NCI-H1048 (cell line): Measurements from ENCODE around the gene CCDC61.
A peak's percentile ranks its signal among the peaks of the same experiment; 100 is the strongest.

Experiments
- DNase-seq: peaks from one replicate; lab custom pipeline; 2025; lab: John Stamatoyannopoulos, UW

CCDC61 gene

DNA sequence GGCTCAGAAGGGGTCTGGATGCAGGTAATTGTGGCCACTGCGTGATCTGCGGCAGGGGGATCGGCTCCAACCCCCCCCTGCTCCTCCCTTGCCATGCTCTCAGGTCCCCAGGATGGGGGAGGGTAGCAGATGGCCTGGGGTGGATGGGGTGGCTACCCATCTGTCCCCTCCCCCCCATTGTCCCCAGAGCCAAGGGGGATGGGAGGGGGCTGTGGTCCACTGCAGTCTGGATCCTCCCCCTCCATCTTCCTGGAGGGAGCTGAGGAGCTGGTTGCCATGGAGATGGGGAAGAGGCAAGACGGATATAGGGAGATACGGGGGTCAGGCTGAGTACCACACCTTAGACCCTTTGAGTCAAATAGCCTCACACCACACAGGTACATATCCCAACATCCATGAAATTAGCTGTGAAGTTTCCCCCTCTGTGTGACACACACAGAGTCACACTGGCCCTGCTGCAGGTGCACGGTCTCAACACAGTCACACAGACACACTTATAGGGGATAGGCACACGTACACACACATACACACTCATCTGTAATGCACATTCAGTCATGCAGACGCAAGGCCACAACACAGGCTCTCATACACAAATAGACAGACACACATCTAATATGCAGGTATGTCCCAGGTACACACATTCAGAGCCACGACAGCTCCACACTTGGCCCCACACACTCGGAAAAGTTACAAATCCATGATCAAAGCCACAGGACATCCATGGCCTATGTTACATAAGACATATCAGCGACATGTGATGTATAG is 19.8 kb upstream of the CCDC61 start:
- DNase-seq = no peak

DNA sequence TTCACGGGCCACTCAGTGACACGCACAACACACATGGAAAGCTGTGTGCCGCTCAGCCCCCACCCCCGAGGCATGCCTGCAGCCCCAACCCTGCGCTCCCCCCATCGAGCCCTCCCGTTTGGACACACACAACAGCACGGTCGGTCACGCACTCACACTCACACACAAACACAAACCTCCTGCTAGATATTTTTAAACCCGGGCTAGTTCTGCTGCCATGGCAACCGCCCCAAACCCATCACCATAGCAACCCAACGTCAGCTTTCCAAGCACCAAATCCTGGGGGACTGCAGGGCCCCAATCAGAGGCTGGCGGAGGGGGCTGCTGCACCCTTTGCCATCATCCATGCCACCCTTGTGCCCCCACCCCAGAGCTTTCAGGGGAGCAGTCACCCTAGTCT is 19.1 kb upstream of the CCDC61 start:
- no peak for DNase-seq

DNA sequence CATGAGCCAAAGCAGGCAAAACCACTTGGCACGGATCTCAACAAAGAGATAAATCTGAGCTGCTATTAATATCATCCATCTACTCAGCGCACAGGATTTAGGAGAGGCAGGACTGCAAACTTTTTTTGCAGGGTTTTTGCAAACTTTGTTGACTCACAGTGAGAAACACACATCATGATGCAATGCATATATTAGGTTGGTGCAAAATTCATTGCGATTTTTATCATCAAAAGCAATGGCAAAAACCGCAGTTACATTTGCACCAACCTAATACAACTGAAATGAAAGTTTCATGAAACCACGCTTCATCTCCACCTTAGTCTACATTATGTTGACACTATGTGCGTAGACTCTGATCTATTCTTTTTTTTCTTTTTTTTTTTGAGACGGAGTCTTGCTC is 17.1 kb upstream of the CCDC61 start:
- DNase-seq = no peak

DNA sequence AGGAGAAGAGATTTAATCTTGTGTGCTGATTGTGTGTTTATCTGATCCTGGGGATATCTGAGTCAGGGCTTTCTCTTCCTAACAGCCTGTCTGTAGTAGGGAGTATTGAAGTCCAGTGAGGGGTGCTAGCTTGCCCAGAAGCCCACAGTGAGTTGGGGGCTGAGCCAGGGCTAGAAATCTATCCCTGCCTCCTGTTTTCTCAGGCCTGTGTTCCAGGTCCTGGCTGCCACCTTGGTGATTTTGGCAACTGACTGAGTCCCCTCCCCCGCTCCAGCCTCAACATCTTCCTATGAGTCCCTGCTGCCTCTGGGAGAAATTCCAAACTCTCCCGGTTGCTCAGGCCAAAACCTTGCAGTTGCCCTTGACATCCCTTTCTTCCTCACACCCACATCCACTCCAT is 13.9 kb upstream of the CCDC61 start:
- DNase-seq = no peak

DNA sequence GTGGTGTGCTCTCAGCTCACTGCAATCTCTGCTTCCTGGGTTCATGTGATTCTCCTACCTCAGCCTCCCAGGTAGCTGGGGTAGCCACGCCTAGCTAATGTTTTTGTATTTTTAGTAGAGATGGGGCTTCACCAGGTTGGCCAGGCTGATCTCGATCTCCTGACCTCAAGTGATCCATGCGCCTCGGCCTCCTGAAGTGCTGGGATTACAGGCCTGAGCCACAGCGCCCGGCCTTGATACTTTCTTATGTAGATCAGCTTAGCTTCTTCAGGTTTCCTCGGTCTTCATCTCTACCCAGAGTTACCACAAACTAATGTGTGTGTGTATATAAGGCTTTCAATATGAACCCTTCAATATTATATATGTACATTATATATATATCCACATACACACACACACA is 9.9 kb upstream of the CCDC61 start:
- DNase-seq = no peak

DNA sequence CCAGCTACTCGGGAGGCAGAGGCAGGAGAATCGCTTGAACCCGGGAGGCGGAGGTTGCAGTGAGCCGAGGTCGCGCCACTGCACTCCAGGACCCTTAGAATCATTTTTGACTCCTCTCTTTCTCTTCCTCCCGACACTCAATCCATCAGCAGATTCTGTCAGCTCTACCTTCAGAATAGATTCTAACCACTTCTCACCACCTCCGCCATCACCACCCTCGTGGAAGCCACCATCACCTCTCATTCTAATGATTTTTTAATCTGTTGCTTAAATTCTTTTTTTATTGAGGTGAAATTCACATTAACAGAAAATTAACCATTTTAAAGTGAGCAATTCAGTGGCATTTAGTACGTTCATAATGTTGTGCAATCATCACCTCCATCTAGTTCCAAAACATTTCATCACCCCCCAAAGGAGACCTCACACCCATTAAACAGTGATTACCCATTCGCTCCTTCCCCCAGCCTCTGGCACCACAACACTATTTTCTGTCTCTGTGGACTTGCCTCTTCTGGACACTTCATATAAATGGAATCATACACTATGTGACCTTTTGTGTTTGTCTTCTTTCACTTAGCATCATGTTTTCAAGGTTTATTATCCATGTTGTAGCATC is 5.0 kb upstream of the CCDC61 start:
- DNase-seq = no peak

DNA sequence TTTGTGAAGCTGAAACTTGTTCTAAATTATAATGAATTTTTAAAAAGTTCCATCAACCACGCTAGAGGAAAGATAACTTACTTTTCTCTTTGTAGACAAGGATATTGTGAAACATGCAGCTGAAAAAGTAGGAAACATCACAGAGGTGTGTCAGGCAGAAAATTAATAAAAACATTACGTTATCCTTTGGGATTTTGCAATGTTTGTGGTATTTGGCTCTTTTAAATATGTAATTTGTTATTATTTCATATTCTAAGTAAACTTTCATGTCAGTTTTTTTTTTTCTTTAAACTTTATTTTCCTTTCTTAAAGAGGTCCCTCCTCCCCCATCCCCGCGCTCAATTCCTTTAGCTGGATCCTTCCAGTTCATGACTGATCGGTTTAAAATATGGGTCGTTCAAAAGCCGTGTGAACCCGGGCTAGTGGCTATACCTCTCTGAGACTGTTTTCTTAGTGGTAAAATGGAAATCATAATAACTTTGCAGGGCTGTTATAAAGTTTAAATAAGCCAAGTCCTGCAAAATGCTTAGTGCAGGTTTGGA is 740 bp upstream of the CCDC61 start:
- no peak for DNase-seq

DNA sequence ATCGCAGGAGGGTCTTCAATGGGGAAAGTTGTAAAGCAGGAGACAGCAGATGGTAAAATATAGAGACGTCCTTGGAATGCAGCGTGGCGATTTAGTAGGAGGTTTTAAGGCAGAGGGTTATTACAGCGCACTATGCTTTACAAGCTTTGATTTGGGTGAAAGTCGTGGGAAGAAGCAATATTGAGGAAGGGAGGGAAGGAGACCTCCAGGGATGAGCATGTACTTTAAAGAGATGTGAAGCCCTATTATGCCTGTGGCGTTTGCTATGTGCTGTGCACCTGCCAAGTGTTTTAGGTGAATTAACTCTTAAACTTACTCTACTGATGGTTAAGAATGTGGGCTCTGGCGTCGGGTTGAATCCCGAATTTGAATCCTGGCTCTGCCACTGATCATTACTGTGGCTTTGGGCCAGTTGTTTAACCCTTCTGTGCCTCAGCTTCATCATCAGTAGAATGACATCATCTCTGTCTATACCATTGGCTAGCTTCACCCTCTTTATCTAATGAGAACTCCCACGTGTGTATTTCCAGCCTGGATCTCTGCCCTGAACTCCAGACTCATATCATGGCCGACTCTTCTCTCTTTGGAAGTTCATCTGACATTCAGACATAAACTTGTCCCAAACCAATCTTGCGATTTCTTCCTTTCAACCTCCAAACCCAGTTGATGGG is 583 bp downstream of the CCDC61 start:
- DNase-seq = no peak

DNA sequence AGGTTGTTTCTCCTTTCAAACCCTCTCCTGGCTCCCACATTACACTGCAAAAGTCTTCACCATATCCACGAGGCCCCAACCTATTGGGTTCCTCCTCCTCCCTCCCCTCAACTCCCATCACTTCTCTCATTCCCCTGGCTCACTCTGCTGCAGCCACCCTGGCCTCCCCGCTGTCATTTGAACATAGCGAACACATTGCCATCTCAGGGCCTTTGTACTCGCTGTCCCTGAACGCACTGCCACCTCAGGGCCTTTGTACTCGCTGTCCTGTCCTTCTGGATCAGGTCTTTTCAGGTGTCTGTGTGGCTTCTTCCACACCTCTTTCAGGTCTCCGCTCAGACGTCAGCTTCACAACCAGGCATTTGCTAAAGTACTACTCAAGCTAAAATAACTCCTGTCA is 1.7 kb downstream of the CCDC61 start:
- DNase-seq = no peak

DNA sequence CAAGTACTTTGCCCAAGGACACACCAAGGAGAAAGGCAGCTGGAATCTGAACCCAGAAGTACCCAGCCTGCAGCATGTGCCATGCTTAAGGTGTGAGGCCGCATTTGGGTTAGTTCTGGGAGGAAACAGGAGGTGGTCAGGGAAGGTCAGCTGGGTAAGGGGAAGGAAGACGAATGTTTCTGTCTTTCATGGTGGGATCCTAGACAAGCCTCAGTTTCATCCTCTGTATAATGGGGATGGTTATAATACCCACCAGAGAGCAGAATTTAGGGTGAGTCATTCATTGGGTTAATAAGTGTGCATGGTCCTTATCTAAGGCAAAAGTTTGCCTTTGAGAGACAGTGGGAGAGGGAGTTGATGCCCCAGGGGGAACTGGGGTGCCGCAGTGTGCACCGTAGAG is 3.6 kb downstream of the CCDC61 start:
- DNase-seq = no peak

DNA sequence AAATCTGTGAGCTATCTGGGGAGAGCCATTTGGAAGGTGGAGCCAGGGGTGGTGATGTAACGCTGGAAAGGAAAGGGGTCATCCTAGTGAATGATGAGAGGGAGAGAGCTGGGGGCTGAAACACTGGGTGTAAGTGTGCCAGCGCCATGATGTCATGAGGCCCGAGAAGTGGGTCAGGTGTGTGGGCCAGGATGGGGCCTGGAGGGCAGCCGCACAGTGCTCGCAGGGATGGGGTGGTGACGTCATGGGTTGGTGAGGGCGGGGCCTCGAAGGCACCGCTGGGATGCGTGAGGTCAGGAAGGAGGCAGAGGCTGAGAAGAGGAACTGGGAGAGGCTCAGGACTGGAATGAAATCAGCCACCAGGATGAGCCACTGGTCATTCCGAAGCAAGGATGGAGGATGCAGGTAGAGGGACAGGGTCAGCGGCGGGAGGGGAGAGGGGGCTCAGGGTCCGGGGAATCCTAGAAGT is 4.4 kb downstream of the CCDC61 start:
- DNase-seq = no peak

DNA sequence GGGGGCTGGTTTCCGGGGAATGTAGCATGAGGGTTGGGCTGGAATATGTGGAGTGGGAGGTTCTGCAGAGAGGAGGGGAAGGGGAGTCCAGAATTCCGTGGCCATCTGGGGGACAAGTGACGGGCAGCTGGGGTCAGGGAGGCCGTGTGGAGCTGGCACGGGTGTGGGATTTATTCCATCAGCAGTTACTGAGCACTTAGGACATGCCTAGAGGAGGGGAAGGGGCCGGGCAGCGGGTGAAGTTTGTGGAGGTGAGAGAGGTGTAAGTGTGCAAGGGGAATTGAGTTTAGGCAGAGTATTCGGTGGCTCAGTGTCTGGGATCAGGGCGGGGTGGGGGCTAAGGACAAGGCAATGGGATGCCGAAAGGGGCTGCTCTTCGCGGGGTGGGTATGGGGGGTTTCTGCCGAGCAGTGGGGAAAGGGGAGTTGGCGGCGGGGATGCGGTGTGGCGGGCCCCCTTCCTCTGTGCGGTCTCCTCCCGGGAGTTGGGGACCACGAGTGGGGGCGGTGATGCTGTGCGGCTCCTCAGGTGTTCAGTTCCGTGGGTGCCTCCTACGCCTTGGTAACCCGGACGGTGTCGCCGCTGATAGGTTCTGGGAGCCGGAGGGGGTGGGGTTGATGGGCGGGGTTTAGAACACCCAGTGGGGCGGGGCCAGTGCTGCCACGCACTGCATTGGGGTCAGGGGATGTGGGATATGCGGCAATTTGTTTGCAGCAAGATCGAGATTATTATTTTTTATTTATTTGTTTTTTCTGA is 5.4 kb downstream of the CCDC61 start:
- peak; percentile 5 for DNase-seq

DNA sequence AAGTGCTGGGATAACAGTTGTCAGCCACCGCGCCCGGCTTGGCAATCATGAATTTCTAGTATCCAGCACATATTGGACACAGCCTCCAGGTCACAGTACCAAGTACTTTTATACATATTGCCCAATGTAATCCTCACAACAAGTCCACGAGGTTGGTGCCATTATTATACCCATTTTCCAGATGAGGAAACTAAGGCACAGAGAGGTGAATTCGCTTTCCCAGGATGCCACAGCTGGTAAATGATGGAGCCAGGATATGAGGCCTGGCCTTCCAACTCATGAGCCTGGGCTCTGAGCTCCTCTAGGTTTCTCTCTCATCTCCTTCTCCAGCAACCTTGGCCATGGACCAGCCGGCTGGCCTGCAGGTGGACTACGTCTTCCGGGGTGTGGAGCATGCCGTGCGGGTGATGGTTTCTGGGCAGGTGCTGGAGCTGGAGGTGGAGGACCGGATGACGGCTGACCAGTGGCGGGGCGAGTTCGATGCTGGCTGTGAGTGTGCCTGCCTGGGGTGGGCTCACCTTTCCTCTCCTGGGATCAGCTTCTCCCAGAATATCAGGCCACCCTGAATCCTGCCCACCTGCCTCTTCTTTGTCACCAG is 7.5 kb downstream of the CCDC61 start:
- DNase-seq = no peak

DNA sequence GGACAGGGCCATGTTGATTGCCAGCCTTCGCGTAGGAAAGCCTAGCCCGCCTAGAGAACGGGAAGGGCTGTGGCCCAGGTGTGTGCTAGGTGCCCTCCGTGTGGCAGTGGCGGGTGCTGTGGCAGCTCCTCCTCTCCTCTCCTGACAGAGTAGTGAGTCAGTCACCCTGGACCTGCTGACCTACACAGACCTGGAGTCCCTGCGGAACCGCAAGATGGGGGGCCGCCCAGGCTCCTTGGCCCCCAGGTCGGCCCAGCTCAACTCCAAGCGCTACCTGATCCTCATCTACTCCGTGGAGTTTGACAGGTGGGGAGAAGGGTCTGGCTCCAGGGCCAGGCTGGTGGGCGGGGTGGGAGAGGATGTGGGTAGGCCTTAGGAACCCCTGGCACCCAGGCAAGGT is 11.1 kb downstream of the CCDC61 start:
- DNase-seq = no peak

DNA sequence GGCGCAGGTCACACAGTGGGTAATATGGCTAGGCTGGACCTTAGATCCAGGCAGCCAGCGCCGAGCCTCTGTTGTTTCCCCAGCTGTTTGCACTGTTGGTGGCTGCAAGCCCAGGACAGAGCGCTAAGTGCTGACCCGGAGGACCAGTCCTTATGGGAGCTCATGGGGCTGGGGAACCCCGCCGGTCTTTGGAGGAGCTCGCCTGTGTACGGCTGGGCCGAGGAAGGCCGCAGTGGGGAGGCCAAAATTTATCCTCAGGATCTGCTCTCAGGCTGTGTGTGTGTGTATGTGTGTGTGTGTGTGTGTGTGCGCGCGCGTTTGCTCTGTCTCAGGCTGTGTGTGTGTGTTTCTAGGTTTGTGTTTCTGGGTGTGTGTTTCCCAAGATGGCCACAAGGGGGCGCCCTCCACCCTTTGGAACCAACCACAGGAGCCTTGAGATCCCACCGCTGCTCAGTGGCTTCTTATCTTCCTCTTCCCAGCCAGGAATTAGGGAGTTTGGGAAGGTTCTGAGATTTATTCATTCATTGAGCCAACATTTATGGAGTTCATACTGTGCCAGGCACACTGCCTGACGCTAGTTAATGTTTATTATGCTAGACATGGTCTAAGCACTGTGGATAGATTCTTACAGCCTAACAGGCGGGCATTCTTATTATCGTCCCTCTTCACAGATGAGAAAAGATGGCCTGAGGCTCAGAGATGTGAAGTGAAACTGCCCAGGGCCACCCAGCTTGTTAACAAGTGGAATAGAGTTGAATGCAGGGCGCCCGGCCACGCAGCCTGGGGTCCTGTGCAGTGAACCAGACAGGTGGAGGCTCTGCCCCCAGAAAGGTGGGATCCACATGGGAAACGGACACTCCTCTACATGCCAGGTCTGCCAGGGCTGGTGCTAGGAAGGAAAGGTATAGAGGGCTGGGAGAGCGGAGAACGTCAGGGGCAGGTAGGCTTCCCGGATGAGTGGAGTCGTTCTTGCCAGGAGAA is 14.6 kb downstream of the CCDC61 start:
- DNase-seq = peak; percentile 1

DNA sequence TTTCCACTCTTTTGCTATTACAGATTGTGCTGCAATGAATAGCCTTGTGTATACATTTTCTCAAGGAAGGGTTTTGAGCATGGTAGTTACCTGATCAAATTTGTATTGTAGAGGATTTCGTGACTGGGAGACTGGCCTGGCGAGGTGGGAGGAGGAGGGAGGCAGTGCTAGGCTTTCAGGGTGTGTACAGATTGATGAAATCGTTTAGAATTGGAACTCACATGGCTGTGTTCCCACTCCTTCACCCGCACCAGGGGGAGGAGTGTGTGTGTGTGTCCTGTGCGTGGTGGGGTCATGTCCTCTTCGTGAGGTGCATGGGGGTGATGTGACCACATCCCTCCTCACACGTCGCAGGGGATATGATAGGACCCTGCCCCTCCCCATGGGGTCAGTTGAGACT is 19.3 kb downstream of the CCDC61 start:
- DNase-seq = no peak

DNA sequence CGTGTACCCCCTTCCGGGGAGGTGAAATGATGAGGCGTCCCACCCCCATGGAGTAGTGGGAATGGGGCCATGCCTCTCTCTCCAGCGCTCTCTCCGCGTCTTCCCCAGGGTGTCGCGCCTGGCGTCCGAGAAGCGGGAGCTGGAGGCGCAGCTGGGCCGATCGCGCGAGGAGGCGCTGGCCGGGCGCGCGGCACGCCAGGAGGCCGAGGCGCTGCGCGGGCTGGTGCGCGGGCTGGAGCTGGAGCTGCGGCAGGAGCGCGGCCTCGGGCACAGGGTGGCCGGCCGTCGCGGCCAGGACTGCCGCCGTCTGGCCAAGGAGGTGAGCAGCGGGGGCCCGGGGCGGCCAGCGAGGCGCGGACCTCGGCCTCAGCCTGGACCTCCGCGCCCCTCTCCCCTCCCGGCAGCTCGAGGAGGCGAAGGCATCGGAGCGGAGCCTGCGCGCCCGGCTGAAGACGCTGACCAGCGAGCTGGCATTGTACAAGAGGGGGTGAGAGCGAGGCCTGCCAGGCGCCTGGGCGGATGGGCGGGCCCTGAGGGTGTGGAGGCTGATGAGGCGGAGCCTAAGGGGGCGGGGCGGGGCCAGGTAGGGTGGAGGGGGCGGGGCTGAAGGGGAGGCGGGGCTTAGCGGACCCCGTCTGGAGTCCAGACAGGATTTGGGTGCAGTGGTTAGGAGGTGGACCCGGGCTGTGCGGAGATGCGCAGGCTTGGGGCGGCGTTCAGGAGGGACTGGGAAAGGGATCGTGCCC is 19.8 kb downstream of the CCDC61 start:
- peak; percentile 24 for DNase-seq

DNA sequence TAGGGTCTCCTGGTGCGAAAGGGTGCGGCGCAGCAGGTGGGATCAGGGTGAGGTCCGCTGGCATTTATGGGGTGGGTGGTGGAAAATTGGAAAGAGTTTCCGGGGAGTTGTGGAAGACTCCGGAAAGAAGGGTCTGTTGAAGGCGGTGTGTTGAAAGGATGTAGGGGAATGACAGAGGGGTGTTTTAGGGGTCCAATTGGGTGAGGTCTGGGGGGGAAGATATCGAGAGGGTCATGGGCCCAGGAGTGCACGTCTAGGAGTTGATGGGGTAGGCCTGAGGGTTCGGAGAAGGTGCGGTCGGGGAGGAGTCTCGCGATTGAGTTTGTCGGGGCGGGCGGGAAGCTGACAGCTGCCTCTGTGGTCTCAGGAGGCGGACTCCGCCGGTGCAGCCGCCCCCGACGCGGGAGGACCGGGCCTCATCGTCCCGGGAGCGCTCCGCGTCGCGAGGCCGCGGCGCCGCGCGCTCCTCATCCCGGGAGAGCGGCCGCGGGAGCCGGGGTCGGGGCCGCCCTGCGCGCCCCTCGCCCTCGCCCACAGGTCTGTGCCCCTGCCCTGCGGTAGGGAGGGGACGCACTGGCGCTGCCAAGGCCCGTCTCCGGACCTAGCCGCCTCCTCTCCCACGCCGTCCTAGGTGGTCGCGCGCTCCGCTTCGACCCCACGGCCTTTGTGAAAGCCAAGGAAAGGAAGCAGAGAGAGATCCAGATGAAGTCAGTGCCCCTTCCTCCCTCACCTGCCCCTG is 20.6 kb downstream of the CCDC61 start:
- no peak for DNase-seq

DNA sequence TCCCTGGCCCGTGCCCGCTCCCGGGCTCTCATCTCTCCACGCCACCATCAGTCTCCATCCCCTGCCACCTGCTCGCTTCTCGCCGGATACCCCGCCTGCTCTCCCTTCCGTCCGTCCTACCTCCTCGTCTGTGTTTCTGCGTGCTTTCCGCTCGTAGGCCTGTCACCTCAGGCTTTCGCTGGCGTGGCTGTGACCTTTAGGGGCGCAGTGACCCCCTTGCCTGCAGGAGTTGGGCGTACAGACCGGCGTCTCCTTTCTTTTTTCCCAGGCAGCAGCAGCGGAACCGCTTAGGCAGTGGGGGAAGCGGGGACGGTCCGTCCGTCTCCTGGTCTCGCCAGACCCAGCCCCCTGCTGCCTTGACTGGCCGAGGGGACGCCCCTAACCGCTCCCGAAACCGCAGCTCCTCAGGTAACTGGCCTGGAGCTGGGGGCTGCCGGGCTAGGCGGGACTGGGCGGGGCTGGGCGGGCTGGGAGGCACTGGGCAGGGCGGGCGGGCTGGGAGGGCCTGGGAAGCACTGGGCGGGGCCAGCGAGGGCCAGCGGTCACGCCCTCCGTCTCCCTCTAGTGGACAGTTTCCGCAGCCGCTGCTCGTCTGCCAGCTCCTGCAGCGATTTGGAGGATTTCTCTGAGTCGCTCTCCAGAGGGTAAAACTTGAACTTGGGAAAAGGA is 21.3 kb downstream of the CCDC61 start:
- peak; percentile 71 for DNase-seq
